NCI-H526 (cell line): ENCODE results near the gene PPP6R2.

Experiments used
- DNase-seq, 2 experiments: peaks; one replicate each; lab custom pipeline; 2025; lab: John Stamatoyannopoulos, UW

Gene PPP6R2

DNA sequence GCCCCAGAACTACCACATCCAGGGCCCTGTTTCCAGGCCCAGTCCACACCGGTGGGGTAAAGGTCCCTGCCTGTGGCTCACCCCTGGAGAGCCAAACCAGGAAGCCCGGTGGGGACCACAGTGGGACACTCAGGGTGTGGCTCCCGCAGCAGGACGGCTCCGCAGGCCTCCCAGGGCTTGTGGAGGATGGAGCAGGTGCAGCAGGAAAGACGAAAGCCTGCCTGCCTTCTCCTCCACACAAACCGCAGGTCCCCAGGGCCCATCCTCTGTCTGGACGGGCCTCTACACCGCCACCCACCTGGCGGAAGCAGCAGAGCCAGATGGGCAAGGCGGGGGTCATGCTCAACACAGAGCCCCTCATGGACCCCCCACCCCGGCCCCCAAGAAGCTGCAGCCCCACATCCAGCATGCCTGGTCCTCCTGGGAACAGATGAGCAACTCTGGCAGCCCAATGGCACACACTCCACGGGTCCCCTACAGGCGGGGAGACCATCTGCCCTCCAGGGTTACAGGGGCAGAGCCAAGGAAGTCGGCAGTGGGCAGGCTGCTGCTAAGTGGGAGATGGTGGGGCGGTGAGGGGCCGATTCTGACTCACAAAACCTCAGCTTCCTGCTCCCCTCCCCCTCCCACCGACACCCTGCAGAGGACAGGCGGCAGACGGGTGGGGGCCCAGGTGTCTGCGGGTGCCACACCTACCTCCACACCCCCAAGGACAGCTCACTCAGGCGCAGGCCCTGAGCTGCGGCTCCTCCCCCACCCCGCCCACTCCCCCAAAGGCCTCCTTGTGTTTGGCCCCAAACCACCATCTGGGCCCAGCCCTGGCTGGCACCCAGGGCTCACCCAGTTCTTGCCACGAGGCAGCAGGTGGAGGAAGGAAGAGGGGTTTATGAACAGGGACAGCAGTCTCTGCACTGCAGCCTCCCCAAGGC, 126.5 kb downstream of the PPP6R2 start:
- DNase-seq = peak; percentile 58 to 82

DNA sequence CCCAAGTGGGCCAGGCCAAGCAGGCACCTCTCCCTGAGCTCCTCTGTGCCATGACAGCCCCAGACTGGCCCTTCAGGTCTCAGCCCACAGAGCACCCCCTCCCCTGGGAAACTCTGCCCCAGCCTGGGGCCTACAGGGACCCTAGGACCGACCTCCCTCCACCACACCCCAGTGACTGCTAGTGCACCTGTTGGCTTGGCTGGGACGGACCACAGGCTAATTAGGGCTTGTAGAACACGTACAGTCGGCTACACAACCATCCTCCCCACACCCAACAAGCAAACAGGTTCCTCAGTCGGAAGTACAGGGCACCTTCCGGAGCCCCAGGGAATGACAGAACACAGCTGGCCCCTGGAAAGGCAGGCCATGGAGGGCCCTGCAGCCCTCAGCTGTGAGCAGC, 127.4 kb downstream of the PPP6R2 start:
- peak in 1 of 2 experiments; percentile 45 for DNase-seq

DNA sequence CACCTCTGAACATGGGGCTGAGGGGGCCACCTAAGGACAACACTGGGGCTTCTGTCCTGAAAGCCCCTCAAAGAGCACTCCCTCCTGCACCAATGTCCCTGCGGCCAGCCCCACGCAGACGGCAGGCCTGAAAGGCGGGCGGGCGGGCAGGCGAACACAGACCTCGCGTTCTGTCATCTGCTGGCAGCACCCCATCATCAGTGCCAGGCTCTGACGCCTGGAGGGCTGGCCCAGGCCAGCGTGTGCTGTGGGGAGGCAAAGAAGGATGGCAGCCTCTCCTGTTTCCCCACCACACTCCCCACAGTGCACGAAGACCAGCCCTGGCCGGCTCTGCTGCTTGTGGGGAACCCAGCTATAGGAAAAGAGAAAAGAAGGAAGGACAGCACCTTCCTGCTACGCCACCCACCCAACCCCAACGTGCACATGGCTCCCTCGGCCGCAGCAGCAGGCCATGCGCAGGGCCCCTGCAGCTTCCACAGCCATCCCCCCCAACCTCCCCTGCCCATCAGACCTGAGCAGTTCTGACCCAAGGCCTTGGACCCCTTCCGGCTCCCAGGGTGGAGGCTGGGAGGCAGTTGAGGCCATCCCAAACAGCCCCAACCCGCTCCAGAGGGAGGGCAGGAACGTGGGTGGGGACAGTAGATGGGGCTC, 128.2 kb downstream of the PPP6R2 start:
- no peak for DNase-seq

DNA sequence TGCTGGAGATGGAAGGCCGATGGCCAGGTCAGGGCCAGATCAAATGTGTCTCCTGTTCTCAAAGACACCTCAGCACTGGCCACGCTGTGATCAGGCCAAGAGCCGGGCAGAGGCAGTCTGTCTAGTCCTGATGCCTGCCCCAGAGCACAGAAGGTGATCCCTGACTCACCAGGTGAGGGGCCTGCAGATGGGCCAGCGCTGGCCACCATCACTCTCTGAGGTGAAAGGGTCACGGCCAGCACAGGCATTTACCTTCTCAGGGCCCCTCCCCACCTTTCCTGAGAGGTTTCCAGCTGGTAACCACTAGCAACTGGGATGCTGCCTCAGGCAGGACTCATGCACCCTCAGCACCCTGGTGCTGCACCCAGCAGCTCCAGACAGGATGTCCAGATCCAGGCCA, 128.8 kb downstream of the PPP6R2 start:
- no peak for DNase-seq

DNA sequence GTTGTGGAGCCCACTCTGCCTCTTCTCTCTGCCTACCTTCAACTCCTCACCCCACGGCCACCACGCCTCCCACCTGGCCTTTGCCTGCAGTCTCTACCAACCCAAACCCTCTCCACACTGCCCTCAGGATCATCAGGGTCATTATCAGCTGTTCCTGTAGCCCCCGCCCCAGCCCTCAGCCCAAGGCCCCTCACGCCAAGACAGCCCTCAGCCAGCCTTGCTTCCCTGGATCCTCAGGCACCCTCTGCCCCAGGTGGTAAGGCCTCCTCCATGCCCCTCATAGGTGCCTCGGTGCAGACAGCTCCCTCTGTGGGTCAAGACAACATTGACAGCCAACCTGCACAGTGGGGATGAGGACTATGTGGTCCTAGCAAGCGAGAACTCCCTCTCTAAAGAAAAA, 130.0 kb downstream of the PPP6R2 start:
- peak in 1 of 2 experiments; percentile 31 for DNase-seq

DNA sequence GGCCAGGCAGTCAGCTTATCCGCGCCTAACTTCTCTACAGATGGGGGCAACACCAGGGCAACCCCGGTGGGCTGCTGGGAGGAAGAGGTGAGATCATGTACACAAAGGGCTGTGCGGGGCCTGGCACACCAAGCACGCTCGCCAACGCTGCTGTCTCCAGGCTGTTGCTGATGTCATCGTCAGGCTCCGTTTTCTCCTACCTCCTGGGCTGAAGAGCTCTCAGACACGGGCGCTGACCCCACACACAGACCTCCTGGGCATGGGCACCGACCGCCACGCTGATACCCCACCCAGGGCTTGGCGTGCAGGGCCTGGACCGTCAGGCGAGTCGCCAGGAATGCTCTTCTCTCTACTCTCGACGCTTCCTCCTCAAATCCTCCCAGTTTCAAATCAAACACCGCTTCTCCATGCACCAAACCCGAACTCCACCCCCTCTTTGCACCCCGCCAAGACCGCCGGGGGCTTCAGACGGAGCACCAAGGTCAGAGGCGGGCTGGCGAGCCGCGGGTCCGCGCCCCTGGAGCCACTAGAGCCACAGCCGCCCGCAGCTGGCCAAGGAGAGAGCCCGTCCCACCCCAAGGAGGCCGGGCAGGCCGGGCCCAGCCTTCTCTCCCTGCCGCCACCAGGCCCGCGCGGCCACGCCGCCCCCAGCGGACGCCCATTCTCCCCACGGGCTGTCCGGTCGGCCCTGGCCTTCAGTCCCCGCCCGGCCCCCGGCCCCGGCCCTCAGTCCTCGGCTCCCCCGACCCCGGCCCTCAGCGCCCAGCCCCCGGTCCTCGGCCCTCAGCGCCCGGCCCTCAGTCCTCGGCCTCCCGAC, 130.9 kb downstream of the PPP6R2 start:
- no peak for DNase-seq

DNA sequence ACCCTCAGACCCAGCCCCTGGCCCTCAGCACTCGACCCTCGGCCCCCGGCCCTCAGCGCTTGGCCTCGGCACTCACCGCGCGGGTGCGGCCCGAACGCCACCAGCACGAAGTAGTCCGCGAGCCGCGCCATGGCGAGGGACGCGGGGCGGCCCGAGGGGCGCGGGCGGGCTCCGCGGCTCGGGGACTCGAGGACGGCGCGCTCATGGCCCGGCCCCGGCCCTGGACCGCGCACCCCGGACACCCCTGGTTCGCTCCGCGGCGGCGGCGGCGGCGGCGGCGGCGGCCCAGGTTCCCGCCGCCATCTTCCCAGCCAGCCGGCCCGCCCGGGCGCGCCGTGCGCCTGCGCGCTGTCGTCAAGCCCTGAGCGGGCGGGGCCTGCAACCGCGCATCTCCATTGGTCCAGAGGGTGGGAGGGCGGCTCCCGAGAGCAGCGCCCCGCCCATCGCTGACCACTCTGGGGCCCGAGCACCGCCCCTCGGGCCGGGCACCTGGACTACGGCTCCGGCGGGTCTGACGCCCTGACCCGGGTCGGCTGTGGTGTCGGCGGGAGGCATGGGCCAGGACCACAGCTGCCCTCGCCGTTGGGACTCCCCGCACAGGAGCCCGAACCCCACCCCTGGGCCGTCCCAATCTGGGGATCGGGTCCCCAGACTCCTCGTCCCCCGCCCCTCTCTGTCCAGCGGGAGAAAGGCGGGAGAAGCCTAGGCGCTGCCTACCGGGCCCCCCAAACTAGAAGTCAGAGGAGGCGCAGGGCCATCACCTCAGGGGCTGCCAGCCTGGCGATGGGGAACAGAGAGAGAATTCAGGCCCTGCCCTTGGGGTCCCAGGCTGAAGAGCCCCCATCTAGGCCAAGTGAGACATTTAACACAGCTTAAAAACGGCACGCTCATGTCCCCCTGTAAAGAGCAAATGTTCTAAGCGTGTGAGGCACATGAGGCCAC, 131.9 kb downstream of the PPP6R2 start, which contains the start of gene SBF1:
Gene SBF1 (minus strand): TSS at position 326 of the 942 bp plus-strand sequence. CDS start 195 bp downstream, at position 131.
- peak; percentile 31 to 89 for DNase-seq

DNA sequence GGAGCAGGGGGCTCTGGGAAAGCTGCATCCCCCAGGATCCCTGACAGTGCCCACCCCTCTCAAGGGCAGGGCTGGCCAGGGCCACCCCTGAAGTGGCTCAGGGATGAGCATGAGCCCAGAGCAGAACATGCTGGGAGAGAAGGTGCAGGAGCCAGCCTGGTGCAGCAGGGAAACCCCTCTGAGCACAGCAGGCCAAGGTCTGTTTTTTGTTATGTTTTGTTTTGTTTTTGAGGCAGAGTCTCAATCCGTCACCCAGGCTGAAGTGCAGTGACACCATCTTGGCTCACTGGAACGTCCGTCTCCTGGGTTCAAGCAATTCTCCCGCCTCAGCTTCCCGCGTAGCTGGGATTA, 132.5 kb downstream of the PPP6R2 start:
- no peak for DNase-seq

DNA sequence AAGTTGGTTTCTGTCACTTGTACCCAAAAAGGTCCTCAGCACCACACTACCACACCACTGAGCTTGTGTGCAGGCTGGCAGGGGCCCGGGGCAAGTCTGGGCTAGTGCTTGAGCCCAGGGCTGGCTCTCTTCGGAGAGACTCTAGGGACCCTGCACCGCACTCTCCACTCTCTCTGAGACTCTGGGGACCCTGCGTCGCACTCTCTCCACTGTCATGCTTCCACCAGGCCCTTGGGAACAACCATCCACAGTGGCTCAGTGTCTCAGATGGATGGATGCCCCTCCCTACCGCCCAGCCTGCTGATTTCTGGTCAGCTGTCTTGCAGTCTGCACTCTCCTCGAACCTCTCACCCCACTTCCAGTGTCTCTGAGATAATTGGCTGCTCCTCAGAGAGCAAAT, 133.7 kb downstream of the PPP6R2 start:
- no peak for DNase-seq

DNA sequence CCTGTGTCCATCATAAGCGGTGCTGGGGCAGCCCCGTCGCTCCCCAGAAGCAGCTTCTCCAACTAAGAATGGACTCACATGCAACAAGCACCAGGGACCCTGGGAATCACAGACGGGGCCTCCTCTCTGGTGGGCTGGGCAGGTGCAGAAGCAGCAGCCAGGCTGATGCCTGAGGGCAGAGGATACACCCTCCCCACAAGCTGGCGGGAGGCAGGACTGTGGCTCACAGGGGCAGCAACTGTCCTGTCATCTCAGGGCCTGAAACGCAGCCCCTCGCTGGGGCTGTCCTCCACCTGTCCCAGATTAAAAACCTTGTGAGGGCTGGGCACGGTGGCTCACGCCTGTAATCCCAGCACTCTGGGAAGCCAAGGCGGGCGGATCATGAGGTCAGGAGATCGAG, 134.8 kb downstream of the PPP6R2 start:
- no peak for DNase-seq

DNA sequence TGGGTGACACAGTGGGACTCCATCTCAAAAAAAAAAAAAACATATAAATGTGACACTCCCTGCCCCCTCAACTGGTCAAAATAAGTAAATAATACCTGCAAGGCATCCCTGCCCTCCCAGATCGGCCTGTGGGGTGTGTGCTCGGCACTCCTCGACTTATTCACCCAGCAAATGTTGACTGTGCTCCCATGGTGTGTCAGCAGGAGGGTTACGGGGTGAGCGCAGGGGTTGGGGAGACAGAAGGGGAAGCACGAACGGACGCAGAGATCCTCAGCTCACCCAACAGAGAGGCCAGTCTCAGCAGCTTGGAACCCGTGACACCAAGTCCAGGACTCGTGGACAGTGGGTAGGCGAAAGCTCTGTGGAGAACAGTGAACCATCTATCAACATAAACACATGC, 136.6 kb downstream of the PPP6R2 start:
- no peak for DNase-seq

DNA sequence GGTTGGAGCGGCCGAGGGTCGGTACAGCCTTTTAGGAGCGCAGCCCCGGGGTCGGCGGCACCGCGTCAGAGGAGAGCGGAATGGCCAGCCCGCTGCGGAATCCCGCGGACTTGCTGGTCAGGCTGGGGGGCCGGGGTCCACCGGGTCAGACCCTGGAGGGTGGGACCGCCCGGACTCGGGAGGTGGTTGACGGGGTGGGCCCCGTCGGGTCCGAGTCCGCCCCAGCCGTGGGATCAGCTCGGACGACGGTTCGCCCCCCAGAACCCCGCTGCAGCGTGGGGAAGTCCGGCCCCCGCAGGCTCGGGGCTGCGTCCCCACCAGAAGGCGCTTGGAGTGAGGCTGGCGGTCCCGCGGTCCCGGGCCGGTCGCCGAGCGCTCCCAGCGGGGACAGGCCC, 137.9 kb downstream of the PPP6R2 start:
- no peak for DNase-seq

DNA sequence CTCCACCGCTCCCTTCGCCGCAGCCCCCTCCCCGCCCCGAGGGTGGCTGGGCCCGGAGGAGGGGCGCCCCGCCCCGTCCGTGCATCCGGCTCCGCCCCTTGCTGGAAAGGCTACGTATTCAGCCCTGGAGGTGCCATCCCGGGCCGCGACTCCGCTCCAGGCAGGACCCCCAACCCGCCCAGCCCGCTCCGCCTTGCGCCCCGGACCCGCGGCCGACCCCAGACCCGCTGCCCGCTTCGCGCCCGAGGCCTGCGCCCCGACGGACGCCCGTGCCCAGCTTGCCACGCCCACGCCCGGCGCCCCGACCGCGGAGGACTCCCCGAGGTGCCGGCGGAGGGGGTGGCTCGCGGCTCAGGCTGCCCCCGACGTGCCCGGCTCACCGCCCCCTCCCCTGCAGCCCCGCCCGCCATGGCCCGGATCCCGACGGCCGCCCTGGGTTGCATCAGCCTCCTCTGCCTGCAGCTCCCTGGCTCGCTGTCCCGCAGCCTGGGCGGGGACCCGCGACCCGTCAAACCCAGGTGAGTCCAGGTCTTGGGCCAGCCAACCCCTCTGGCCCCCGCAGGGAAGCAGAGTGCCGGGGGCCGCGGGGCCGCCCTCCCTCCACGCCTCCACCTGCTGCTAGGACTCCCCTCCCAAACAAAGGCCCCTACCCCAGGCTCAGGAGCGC, 138.4 kb downstream of the PPP6R2 start, which contains the start of gene ADM2:
Gene ADM2 (plus strand): TSS at position 104 of the 667 bp plus-strand sequence. CDS start 305 bp downstream, at position 409.
- peak in 1 of 2 experiments; percentile 31 for DNase-seq

DNA sequence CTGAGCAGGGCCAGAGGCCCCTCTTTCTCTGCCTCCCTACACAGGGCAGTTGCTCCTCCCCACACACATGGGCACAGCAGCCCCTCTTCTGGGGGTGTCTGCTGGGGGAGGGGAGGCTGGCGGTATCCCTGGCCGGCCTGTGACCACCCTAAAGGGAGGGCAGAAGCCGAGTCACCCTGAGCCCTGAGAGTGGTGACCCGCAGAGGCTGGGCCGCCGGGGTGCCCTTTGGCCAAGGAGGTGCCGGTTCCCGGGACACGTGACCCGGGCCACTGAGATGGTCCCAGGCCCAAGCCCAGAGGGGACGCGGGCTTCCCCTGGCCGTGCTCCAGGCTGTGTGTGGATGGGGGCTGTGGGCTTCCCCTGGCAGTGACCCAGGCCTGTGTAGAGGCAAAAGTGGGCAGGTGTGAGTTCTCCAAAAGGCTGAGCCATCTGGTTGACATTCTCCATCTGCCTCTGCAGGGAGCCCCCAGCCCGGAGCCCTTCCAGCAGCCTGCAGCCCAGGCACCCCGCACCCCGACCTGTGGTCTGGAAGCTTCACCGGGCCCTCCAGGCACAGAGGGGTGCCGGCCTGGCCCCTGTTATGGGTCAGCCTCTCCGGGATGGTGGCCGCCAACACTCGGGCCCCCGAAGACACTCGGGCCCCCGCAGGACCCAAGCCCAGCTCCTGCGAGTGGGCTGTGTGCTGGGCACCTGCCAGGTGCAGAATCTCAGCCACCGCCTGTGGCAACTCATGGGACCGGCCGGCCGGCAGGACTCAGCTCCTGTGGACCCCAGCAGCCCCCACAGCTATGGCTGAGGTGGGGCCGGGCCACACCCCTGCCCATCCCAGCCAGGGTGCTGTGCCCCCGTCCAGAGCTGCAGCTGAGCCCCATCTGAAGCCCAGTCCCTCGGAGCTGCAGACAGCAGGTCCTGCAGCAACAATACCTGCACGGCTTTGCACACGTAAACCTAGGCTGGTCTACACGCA, 139.3 kb downstream of the PPP6R2 start:
- no peak for DNase-seq

DNA sequence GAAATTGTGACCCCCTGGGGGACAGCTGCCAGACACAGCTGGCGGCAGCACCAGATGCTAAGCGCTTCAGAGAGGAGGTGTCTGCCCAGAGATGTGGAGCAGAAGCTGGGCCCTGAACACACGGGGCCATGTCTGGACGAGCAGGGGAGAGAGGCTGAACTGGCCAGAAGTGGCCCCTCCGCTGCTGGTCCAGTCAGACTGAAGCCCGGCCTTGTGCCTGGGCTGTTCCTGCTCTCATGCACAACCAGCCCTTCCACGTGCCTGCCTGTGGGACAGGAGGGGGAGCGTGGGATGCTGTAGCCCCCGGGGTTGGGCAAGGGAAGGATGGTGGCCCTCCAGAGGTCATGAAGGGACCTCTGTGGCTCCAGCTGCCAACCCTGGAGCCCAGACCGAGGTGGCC, 140.0 kb downstream of the PPP6R2 start:
- no peak for DNase-seq

DNA sequence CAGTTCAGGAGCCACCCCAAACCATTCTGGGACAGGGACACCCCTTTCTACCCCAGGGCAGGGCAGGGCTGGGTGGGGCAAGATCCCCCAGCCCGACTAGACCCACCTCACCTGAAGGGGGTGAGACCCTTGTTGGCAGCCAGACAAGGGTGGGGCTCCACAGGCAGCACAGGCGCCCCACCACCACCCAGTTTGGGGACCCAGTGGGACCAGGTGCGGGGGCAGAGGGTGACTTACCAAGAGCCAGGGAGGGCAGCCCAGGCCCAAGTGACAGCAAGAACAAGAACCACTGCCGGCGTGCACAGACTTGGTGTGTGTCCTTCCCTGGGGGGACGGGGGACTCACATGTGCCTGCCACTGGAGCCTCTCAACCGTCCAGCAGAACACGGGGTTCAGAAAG, 140.4 kb downstream of the PPP6R2 start:
- no peak for DNase-seq

DNA sequence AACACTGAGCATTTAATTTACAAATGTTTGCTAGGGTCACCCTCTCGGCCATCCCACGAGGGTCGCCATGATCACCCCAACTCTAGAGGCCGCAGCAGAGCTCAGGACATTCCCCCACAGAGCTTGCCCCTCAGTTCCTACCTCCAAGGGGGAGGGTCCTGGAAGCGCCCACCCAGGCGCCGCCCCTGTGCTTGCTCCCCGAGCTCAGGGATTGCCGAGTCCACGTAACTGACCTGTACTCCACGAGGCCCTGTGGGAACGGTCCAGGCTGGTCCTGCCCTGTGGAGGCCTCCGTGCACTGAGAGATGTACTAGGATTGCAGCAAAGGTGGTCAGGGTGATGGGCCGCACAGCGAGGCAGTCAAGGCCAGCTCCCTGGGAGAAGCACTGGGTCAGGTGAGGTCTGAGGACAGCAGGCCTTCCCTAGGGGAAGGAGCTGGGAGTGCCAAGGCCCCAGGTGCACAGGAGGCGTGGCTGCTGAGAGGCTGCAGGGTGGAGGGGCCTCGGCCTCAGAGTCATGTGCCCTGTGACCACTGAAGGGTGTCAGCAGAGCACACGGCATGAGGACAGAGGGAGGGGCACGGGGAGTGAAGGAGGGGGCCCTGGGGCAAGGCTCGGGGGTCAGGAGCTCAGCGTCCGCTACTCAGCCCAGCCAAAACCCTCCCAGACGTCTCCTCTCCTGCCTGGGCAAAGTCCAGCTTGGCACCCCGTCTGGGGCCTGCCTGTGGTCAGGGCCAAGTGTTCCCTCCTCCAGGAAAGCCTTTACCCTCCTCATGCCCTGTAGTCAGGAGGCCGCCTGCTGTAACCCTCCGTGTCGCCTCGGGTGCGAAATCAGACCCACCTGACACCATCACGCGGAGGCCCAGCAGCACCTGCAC, 141.1 kb downstream of the PPP6R2 start:
- DNase-seq = no peak
